ENCODE data around the gene FNDC3B. TPM values are rescaled to one million over a fixed set of nuclear protein-coding genes. Genes with fewer than 3 reads are reported as not detected.
A peak's percentile ranks its signal among the peaks of the same experiment; 100 is the strongest.

FNDC3B gene
- total RNA-seq, 1 experiment from 2014 or later = 173 TPM

DNA sequence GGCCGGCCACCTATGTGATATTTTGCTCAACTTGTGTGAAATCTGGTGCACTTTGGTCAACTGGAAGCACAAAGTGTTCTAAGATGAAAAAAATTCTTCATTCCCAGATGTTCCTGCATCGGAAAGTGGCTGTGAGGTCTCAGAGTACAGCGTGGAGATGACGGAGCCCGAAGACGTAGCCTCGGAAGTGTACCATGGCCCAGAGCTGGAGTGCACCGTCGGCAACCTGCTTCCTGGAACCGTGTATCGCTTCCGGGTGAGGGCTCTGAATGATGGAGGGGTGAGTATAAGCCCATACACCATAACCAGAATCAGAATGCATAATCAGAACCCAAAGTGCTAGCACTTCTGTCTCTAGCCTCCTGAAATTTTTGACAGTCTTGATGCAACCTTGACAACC lies 304.6 kb downstream of the FNDC3B start:
- H3K4me3 ChIP-seq (ENCODE audit: low read depth in 2 of 2, low read length in 2 of 2) = no peak overlapping the region
- CTCF ChIA-PET = no interaction called here
- intact Hi-C loops (cut with micrococcal nuclease; ENCODE audit: unreplicated experiment) = no loop called here
- BruUV-seq (replicated peaks) = TSS peak; percentile 6
- DNase-seq (ENCODE audit: low read depth, low spot score) = no peak
- H3K9me3 ChIP-seq (ENCODE audit: control insufficient read depth, insufficient read depth, low read depth, low read length) = no peaks in the 10 kb centered on the region
- no peaks in the 10 kb centered on the region for H3K4me1 ChIP-seq (ENCODE audit: control insufficient read depth, insufficient read depth, low read length)
- no peak for TF ChIP-seq TCF7L2 (IDR thresholded peaks at IDR 0.05; ENCODE audit: low read depth, low read length)
- no peak for TF ChIP-seq SIN3A (IDR thresholded peaks at IDR 0.05; ENCODE audit: borderline replicate concordance, insufficient read depth, low read depth, low read length)
- no peak for TF ChIP-seq CTCF (IDR thresholded peaks at IDR 0.05)
- TF ChIP-seq, protein P1, sequence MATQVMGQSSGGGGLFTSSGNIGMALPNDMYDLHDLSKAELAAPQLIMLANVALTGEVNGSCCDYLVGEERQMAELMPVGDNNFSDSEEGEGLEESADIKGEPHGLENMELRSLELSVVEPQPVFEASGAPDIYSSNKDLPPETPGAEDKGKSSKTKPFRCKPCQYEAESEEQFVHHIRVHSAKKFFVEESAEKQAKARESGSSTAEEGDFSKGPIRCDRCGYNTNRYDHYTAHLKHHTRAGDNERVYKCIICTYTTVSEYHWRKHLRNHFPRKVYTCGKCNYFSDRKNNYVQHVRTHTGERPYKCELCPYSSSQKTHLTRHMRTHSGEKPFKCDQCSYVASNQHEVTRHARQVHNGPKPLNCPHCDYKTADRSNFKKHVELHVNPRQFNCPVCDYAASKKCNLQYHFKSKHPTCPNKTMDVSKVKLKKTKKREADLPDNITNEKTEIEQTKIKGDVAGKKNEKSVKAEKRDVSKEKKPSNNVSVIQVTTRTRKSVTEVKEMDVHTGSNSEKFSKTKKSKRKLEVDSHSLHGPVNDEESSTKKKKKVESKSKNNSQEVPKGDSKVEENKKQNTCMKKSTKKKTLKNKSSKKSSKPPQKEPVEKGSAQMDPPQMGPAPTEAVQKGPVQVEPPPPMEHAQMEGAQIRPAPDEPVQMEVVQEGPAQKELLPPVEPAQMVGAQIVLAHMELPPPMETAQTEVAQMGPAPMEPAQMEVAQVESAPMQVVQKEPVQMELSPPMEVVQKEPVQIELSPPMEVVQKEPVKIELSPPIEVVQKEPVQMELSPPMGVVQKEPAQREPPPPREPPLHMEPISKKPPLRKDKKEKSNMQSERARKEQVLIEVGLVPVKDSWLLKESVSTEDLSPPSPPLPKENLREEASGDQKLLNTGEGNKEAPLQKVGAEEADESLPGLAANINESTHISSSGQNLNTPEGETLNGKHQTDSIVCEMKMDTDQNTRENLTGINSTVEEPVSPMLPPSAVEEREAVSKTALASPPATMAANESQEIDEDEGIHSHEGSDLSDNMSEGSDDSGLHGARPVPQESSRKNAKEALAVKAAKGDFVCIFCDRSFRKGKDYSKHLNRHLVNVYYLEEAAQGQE (IDR thresholded peaks at IDR 0.05; ENCODE audit: insufficient read depth in 1 of 2, low read depth in 2 of 2, low read length in 1 of 2) = no peak
- no peak for TF ChIP-seq POLR2AphosphoS5 (IDR thresholded peaks at IDR 0.05; ENCODE audit: low read depth, low read length)
- H3K27ac ChIP-seq (ENCODE audit: low read length) = no peak overlapping the region
- peaks cover 64% of the 10 kb centered on the region for H3K36me3 ChIP-seq (ENCODE audit: control insufficient read depth, insufficient read depth, low read length)
- no peak for ATAC-seq
- in situ Hi-C loops (cut with HindIII; ENCODE audit: low pct_unique_long_range_greater_than_20kb, low sequenced_read_pairs) = no loop called here
- H3K27me3 ChIP-seq (ENCODE audit: control insufficient read depth, insufficient read depth, low read length) = no peaks in the 10 kb centered on the region
- POLR2A ChIA-PET = no interaction called here

- no peak for DNase-seq (ENCODE audit: low read depth, low spot score)
- ATAC-seq = no peak
- intact Hi-C loops (cut with micrococcal nuclease; ENCODE audit: unreplicated experiment) = no loop called here
Measured at GRCh38 chr3:172346161-172346560, 306.8 kb downstream of the FNDC3B start.

More at GRCh38 chr3:172346161-172346560, 306.8 kb downstream of the FNDC3B start:
- BruUV-seq (replicated peaks) = no TSS peak
- no peaks in the 10 kb centered on the region for H3K27me3 ChIP-seq (ENCODE audit: control insufficient read depth, insufficient read depth, low read length)
- H3K9me3 ChIP-seq (ENCODE audit: control insufficient read depth, insufficient read depth, low read depth, low read length) = no peaks in the 10 kb centered on the region
- in situ Hi-C loops (cut with HindIII; ENCODE audit: low pct_unique_long_range_greater_than_20kb, low sequenced_read_pairs) = no loop called here
- no peak for TF ChIP-seq TCF7L2 (IDR thresholded peaks at IDR 0.05; ENCODE audit: low read depth, low read length)
- no peak for TF ChIP-seq CTCF (IDR thresholded peaks at IDR 0.05)
- TF ChIP-seq, protein P1 (IDR thresholded peaks at IDR 0.05; ENCODE audit: insufficient read depth in 1 of 2, low read depth in 2 of 2, low read length in 1 of 2) = no peak
- TF ChIP-seq SIN3A (IDR thresholded peaks at IDR 0.05; ENCODE audit: borderline replicate concordance, insufficient read depth, low read depth, low read length) = no peak
- no peak for TF ChIP-seq POLR2AphosphoS5 (IDR thresholded peaks at IDR 0.05; ENCODE audit: low read depth, low read length)
- no peak overlapping the region for H3K4me3 ChIP-seq (ENCODE audit: low read depth in 2 of 2, low read length in 2 of 2)
- H3K36me3 ChIP-seq (ENCODE audit: control insufficient read depth, insufficient read depth, low read length) = peaks cover 68% of the 10 kb centered on the region
- POLR2A ChIA-PET = no interaction called here
- CTCF ChIA-PET = no interaction called here
- H3K27ac ChIP-seq (ENCODE audit: low read length) = no peak overlapping the region
- no peaks in the 10 kb centered on the region for H3K4me1 ChIP-seq (ENCODE audit: control insufficient read depth, insufficient read depth, low read length)
